NK-92 treated with Interleukin-12 subunit alpha and Interleukin-12 subunit beta, amount 100 ng/mL, for 24 hours (cell line): ENCODE data around the gene ITIH2.
"Not testable (repeated sequence)": the region's sequence is repeated elsewhere in the genome, so short reads cannot be mapped to it uniquely, and the experiment has no call there.

Experiments
- DNase-seq: peaks from one replicate; lab custom pipeline; 2025; lab: John Stamatoyannopoulos, UW

The ITIH2 gene

DNA sequence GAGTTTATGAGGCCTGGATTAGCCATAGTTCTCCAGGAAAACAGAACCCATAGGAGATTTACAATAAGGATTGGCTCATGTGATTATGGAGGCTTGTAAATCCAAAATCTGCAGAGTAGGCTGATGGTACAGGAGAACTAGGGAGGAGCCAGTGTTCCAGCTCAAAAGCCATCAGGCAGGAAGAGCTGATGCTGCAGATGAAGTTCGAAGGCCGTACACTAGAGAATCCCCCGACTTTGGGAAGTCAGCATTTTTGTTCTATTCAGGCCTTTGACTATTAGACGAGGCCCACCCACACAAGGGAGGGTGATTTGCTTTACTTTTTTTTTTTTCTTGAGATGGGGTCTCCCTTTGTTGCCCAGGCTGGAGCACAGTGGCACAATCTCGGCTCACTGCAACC lies 47.1 kb downstream of the ITIH2 start:
- no peak for DNase-seq

DNA sequence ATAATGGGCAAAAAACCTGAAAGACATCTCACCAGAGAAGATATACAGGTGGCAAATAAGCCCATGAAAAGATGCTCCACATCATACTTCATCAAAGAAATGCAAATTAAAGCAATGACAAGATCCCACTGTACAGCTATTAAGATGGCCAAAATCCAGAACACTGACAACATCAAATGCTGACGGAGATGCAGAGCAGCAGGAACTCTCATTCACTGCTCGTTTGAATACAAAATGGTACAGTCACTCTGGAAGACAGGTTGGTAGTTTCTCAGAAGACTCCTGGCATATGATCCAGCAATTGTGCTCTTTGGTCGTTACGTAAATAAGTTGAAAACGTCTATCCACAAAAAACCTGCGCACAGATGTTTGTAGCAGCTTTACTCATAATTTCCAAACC lies 49.1 kb downstream of the ITIH2 start:
- DNase-seq, result no peak

DNA sequence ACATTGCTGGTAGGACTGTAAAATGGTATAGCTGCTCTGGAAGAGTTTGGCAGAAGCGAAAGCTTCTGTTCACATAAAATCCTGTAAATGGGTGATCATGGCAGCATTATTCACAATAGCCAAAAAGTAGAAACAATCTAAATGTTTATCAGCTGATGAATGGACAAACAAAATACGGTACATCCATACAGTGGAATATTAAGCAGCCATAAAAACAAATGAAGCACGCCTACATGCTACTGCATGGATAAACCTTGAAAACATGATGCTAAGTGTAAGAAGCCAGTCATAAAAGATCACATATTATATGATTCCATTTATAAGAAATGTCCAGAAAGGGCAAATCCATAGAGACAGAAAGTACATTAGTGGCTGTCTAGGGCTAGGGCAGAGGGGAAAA lies 52.0 kb downstream of the ITIH2 start:
- DNase-seq, result no peak

DNA sequence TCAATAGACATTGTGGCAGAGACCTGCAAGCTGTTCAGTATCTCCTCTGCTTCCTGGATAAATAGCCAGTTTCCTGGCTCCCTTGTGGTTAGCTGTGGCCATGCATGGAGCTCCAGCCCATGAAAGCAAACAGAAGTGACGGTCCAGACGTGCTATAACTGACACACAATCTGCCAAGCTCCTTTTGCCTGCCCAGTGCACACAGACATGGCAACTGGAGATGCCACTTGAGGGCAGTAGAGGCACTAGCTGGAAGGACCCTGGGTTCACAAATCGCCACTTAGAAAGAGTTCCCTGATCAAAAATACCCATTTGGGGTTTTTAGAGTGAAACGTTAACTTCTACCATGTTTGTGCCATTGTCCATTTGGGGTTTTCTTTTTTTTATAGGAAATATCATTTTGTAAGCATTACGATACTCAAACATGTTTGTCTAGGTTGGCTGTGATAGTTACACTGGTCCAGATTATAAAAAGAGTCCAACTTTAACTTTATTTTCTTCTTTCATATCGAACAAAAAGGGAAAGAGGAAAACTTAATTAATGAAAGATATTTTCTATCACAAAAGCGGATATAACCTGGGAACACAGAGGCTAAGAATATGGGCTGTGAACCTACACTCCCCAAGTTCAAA lies 53.4 kb downstream of the ITIH2 start:
- DNase-seq, result no peak

DNA sequence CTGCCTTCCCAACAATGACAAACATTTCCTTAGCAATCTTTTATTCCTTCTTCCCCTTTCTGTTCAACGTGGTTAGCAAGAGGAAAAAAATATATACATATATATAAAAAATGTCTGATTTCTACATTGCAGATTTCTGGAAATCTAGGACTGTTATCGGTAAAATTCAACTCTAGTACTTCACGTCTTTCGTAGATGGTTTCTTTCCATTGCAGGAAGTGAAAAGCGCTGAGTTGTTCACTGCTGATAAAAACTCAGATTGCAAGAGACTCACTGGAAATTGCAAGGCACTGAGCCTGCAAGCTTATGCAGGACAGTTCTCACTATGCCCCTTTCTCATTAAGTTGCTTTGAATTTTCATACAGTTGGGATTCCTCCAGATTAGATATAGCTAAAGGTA lies 60.8 kb downstream of the ITIH2 start:
- DNase-seq, result no peak

GRCh38 chr10:7766241-7766640 lies 63.1 kb downstream of the ITIH2 start:
- no peak for DNase-seq

DNA sequence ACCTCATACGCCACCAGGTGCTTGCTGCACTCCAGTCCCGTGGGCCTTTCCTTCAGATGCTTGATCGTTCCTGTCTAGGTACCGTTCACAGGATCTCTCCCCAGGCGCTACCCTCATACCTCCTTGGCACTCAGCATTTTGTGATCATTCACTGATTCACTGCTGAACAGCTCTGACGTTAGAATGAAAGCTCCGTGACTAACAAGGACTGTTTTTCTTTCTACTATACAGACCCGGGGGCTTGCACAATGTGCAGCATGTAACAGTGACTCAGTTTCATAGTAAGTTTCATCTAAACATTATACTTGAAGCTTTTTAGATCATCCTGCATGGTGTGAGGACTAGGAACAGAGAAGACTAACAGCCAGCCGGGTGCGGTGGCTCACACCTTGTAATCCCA lies 64.1 kb downstream of the ITIH2 start:
- no peak for DNase-seq

GRCh38 chr10:7768417-7768816 lies 65.3 kb downstream of the ITIH2 start:
- no peak for DNase-seq

GRCh38 chr10:7773845-7774801 lies 71.0 kb downstream of the ITIH2 start:
- DNase-seq, result no peak

DNA sequence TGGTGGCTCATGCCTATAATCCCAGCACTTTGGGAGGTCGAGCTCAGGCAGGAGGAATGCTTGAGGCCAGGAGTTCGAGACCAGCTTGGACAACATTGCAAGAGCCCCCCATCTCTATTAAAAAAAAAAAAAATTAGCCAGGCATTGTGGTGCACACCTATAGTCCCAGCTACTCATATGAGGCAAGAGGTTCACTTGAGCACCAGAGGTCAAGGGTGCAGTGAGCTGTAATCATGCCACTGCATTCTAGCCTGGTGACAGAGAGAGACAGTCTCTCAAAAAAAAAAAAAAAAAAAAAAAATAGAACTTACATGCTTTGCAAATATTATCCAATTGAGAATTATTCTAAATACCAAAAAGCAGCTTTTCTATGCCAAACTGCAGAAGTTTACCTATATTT lies 73.7 kb downstream of the ITIH2 start:
- DNase-seq, result no peak

DNA sequence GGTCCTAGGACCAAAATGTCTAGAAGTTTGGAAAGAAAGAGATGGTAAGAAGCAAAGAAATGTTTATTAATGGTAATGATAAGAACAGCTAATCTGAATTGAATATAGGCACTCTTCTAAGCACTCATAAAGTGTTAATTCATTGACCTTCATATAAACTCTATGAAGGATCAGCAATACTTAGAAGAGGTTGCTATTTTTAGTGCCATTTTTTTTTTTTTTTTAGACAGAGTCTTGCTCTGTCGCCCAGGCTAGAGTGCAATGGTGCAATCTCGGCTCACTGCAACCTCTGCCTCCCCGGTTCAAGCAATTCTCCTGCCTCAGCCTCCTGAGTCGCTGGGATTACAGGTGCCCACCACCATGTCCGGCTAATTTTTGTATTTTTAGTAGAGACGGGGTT lies 79.1 kb downstream of the ITIH2 start:
- not testable (repeated sequence) for DNase-seq

DNA sequence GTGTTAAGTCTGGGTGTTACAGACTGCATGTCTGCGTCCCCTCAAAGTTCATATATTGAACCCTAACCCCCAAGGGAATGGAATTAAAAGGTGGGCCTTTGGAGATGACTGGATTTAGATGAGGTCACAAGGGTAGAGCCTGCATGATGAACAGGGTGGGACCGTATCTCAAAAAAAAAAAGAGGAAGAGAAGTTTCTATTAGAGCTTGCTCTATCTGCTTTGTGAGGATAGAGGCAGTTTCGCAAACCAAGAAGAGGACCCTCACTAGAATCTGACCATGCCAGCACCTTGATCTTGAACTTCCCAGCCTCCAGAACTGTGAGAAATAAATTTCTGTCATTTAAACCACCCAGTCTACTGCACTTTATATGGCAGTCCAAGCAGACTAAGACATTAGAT lies 83.3 kb downstream of the ITIH2 start:
- no peak for DNase-seq

DNA sequence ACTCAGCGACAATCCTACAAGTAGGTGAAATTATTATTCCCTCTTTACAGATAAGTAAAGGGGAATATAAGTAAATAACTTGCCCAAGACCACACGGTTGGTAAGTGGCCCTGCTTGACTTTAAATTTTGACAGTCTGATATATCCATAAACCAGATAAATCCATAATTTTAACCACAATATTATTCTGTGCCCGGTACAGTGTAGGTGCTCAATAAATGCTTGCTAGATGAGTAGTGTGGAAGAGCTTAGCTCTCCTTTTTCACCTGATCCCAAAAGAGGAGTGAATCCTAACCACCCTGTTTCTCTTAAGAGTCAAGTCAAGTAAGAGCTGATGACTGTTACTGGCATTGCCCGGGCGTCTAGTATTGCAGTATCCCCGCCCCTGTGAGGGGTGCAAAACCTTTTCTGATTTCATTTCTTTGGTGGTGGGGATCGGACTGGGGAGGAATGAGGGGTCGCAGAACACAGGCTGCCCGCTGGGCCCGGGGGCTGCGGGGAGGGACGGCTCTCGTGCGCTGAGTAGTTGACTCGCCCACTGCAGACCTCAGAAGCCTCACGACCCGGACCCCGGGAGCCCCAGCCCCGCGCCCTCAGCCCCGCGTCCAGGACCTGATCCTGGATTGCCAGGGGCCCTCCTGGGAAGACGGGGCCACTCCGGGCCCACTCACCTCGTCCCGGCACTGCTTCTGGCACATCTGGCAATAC lies 84.2 kb downstream of the ITIH2 start:
- no peak for DNase-seq

- DNase-seq, result peak; percentile 85
Measured at GRCh38 chr10:7787857-7788638, 84.9 kb downstream of the ITIH2 start, which contains the start of the genes ATP5F1C and KIN. Gene ATP5F1C, plus strand, starts transcription at chr10:7788177. Its CDS starts 31 bp downstream, at chr10:7788208. Gene KIN, minus strand, starts transcription at chr10:7787993. Its CDS starts 60 bp downstream, at chr10:7787933.

- DNase-seq, result no peak
Measured at GRCh38 chr10:7788639-7789286, 85.6 kb downstream of the ITIH2 start.

- no peak for DNase-seq
Measured at GRCh38 chr10:7789390-7789789, 86.3 kb downstream of the ITIH2 start.

GRCh38 chr10:7792541-7792940 lies 89.4 kb downstream of the ITIH2 start:
- no peak for DNase-seq

GRCh38 chr10:7794251-7795026 lies 91.3 kb downstream of the ITIH2 start:
- DNase-seq, result no peak

- no peak for DNase-seq
Measured at GRCh38 chr10:7795605-7796004, 92.5 kb downstream of the ITIH2 start.

- DNase-seq, result no peak
Measured at GRCh38 chr10:7797582-7797981, 94.5 kb downstream of the ITIH2 start.
